Upper lobe of left lung (tissue), 6 donors: ENCODE data around the gene SELENOF. TPM values are rescaled to one million over a fixed set of nuclear protein-coding genes. Genes with fewer than 3 reads are reported as not detected.

Experiments used
- ATAC-seq, 2 donors: fragments of 200-7000 bp; cut with Tn5 transposase; one replicate each; pipeline ENCODE4 v1.9.1; 2022; ENCODE audit warnings: mild to moderate bottlenecking in 2 of 2, moderate library complexity in 2 of 2; ENCODE audit not compliant: low FRiP score in 2 of 2
- DNase-seq, 2 donors: peaks; one replicate each; pipeline ENCODE4 v3.0.0-alpha.2; 2019 to 2020
- H3K27ac ChIP-seq, 4 donors: fragments of 200-600 bp; sonication (generic); one replicate each; pipeline ENCODE4 v1.5.1; 2016 to 2019
- H3K27me3 ChIP-seq, 4 donors: fragments of 200-600 bp; sonication (generic); one replicate each; pipeline ENCODE4 v1.5.1; 2017 to 2019
- H3K36me3 ChIP-seq, 4 donors: fragments of 200-600 bp; sonication (generic); one replicate each; pipeline ENCODE4 v1.5.1; 2016 to 2019
- H3K4me1 ChIP-seq, 4 donors: fragments of 200-600 bp; sonication (generic); one replicate each; pipeline ENCODE4 v1.5.1; 2018 to 2019
- H3K4me3 ChIP-seq, 4 donors: fragments of 200-600 bp; sonication (generic); one replicate each; pipeline ENCODE4 v1.5.1; 2017 to 2019; ENCODE audit warnings: mild to moderate bottlenecking in 2 of 4, moderate library complexity in 1 of 4
- H3K9me3 ChIP-seq, 4 donors: fragments of 200-600 bp; sonication (generic); one replicate each; pipeline ENCODE4 v1.5.1; 2018 to 2019
- CTCF ChIP-seq, 6 experiments: fragments of 450-650 bp in 4 of 6; fragments of 200-600 bp in 2 of 6; sonication (generic) in 2 of 6; IDR thresholded peaks; one replicate each; pipeline ENCODE4 v1.5.1; 2016 to 2019; ENCODE audit warnings: antibody characterized with exemption in 6 of 6
- EP300 ChIP-seq, 4 donors: sonication (generic); formaldehyde crosslinking; IDR thresholded peaks; one replicate each; pipeline ENCODE4 v1.5.1; 2017; ENCODE audit warnings: antibody characterized with exemption in 4 of 4, control low read depth in 2 of 4
- POLR2A ChIP-seq, 4 donors: fragments of 450-650 bp; IDR thresholded peaks; one replicate each; pipeline ENCODE4 v1.5.1; 2016 to 2017; ENCODE audit warnings: antibody characterized with exemption in 4 of 4, mild to moderate bottlenecking in 2 of 4
- POLR2AphosphoS5 ChIP-seq, 2 donors: sonication (generic); formaldehyde crosslinking; IDR thresholded peaks; one replicate each; pipeline ENCODE4 v1.5.1; 2017; ENCODE audit warnings: antibody characterized with exemption in 2 of 2
- whole genome bisulfite sequencing, 2 donors: methylation state at CpG; one replicate each; pipeline ENCODE4 v1.1.5; 2017 to 2018; 5-methylcytosine and 5-hydroxymethylcytosine counted together
- total RNA-seq, 6 donors: library from RNA; depleted of rRNA in 4 of 6; stranded (reverse); fragments of >200 nt in 4 of 6; gene quantifications; one replicate each; pipeline versions ENCODE4 v1.1.0 to v1.2.1, GENCODE V29; 2016 to 2021
- donor health status: DM: no; HTN: no; CAD: no; lungs with moderate emphysema.
- donor health status: DM: no; HTN: yes; CAD: no; lungs with severe emphysema.

SELENOF gene
- total RNA-seq, 6 donors from 2014 or later = 23.0 to 217 (median 132) TPM

- no peaks in the 10 kb centered on the region for H3K27me3 ChIP-seq
- H3K36me3 ChIP-seq = no peaks in the 10 kb centered on the region
- no peak for ATAC-seq
- H3K9me3 ChIP-seq = no peaks in the 10 kb centered on the region
- H3K4me3 ChIP-seq = no peak overlapping the region
- no peaks in the 10 kb centered on the region for H3K4me1 ChIP-seq
- no peak overlapping the region for H3K27ac ChIP-seq
- DNase-seq = no peak
- TF ChIP-seq POLR2AphosphoS5 (IDR thresholded peaks at IDR 0.05) = no peak
- no peak for TF ChIP-seq EP300 (IDR thresholded peaks at IDR 0.05)
- TF ChIP-seq CTCF (IDR thresholded peaks at IDR 0.05) = no peak
- TF ChIP-seq POLR2A (IDR thresholded peaks at IDR 0.05) = no peak
Observed at GRCh38 chr1:86826856-86827255, 87.1 kb downstream of the SELENOF start.

- Histone ChIP-seq H3K4me3 (no peak overlapping the region), H3K9me3 (no peaks in the 10 kb centered on the region), H3K4me1 (no peaks in the 10 kb centered on the region), H3K27me3 (no peaks in the 10 kb centered on the region), H3K27ac (no peak overlapping the region), H3K36me3 (no peaks in the 10 kb centered on the region)
- no peak for DNase-seq
- no peak for ATAC-seq
- TF ChIP-seq EP300 (IDR thresholded peaks at IDR 0.05) (no peak), POLR2AphosphoS5 (IDR thresholded peaks at IDR 0.05) (no peak), CTCF (IDR thresholded peaks at IDR 0.05) (no peak), POLR2A (IDR thresholded peaks at IDR 0.05) (no peak)
- WGBS, 2 donors = 48 to 57% methylated on average over 2 of the region's 2 CpGs
Observed at GRCh38 chr1:86825319-86825718, 88.6 kb downstream of the SELENOF start.

- TF ChIP-seq EP300 (IDR thresholded peaks at IDR 0.05) = no peak
- no peak for TF ChIP-seq POLR2AphosphoS5 (IDR thresholded peaks at IDR 0.05)
- no peak for TF ChIP-seq CTCF (IDR thresholded peaks at IDR 0.05)
- Histone ChIP-seq H3K9me3 (no peaks in the 10 kb centered on the region), H3K27ac (no peak overlapping the region), H3K4me3 (no peak overlapping the region), H3K27me3 (no peaks in the 10 kb centered on the region), H3K36me3 (no peaks in the 10 kb centered on the region), H3K4me1 (no peaks in the 10 kb centered on the region)
- DNase-seq (no peak), ATAC-seq (no peak)
- WGBS, 2 donors = 49 to 59% methylated on average over 3 of the region's 3 CpGs
Observed at GRCh38 chr1:86823821-86824500, 90.0 kb downstream of the SELENOF start.

- no peaks in the 10 kb centered on the region for H3K9me3 ChIP-seq
- no peak overlapping the region for H3K4me3 ChIP-seq
- WGBS, 2 donors = 65 to 71% methylated on average over 2 of the region's 2 CpGs
- no peak for ATAC-seq
- H3K27ac ChIP-seq = no peak overlapping the region
- TF ChIP-seq CTCF (IDR thresholded peaks at IDR 0.05) (no peak), EP300 (IDR thresholded peaks at IDR 0.05) (no peak), POLR2A (IDR thresholded peaks at IDR 0.05) (no peak), POLR2AphosphoS5 (IDR thresholded peaks at IDR 0.05) (no peak)
- H3K27me3 ChIP-seq = no peaks in the 10 kb centered on the region
- no peak for DNase-seq
- no peaks in the 10 kb centered on the region for H3K36me3 ChIP-seq
- no peaks in the 10 kb centered on the region for H3K4me1 ChIP-seq
Observed at GRCh38 chr1:86823386-86823785, 90.5 kb downstream of the SELENOF start.

- H3K4me3 ChIP-seq = no peak overlapping the region
- ATAC-seq (no peak), DNase-seq (peak in 1 of 2 donors; percentile 38)
- H3K36me3 ChIP-seq = no peaks in the 10 kb centered on the region
- no peaks in the 10 kb centered on the region for H3K9me3 ChIP-seq
- no peaks in the 10 kb centered on the region for H3K4me1 ChIP-seq
- TF ChIP-seq POLR2AphosphoS5 (IDR thresholded peaks at IDR 0.05) = no peak
- TF ChIP-seq EP300 (IDR thresholded peaks at IDR 0.05) = no peak
- TF ChIP-seq POLR2A (IDR thresholded peaks at IDR 0.05) = no peak
- TF ChIP-seq CTCF (IDR thresholded peaks at IDR 0.05) = no peak
- H3K27ac ChIP-seq = no peak overlapping the region
- WGBS, 2 donors = 38 to 40% methylated on average over 4 of the region's 4 CpGs
- H3K27me3 ChIP-seq = no peaks in the 10 kb centered on the region
Observed at GRCh38 chr1:86822459-86822858, 91.5 kb downstream of the SELENOF start.
